Right kidney (tissue), 9 donors: ENCODE measurements around the gene TRIM64.
"Not testable (repeated sequence)": the region's sequence is repeated elsewhere in the genome, so short reads cannot be mapped to it uniquely, and the experiment has no call there.

ENCODE experiments used
- DNase-seq: peaks from one replicate; pipeline ENCODE4 v3.0.0-alpha.2; 2016
- long read RNA-seq, 8 donors: transcript quantifications; one replicate each; lab custom pipeline, GENCODE V29; 2026

Gene TRIM64, protein sequence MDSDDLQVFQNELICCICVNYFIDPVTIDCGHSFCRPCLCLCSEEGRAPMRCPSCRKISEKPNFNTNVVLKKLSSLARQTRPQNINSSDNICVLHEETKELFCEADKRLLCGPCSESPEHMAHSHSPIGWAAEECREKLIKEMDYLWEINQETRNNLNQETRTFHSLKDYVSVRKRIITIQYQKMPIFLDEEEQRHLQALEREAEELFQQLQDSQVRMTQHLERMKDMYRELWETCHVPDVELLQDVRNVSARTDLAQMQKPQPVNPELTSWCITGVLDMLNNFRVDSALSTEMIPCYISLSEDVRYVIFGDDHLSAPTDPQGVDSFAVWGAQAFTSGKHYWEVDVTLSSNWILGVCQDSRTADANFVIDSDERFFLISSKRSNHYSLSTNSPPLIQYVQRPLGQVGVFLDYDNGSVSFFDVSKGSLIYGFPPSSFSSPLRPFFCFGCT
- long read RNA-seq, donor 1: 0 reads
- long read RNA-seq, donor 2: 0 reads
- long read RNA-seq, donor 3: 0 reads
- long read RNA-seq, donor 4: 0 reads
- long read RNA-seq, donor 5: 0 reads
- long read RNA-seq, donor 6: 0 reads
- long read RNA-seq, donor 7: 0 reads
- long read RNA-seq, donor 8: 0 reads

GRCh38 chr11:89965737-89966136, at the start of gene TRIM64:
Gene TRIM64, plus strand, starts transcription at chr11:89966037. Its CDS starts 2,467 bp downstream, at chr11:89968504.
- DNase-seq: not testable (repeated sequence)

DNA sequence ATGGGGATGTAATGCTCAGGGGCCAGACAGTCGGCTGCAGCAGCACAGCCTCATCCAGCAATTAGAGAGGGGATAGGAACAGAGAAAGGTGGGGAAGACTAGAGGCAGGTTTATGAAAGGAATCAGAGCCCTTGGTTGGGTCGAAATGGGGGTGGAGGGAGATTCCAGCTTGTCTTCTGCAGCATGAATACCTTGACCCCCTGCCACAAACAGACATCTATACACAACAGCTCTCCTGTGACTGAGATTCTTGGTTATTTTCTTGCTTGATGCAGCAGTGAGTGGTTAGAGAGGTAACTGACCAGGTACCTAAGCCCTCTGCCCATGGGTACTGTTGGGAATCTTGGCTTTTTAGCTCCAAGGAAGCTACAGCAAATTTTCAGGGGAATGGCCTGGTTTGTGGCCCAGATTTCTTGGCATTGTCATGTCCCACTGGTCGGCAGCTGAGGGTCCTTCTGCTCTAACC, 43.6 kb upstream of the TRIM64 start, which contains the start of gene TRIM49D1:
Gene TRIM49D1 (minus strand): TSS at position 51 of the 466 bp plus-strand sequence. CDS start 4,535 bp downstream, outside the sequence.
- no peak for DNase-seq

DNA sequence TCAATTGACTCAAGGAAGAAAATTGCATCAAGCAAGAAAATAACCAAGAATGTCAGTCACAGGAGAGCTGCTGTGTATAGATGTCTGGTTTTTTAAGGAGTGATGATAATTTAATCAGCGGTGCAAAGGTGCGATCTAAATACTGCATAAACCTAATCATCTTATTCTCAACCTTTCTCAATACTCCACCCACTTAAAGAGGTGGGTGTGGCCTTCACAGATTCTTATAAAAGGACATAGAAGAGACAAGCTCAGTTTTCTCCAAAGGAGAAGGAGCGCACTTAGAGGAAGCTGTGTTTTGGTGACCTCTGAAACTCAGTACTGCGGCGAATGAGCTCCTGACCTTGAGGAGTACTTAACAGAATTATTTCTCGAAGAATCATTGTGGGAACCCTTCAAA, 42.1 kb upstream of the TRIM64 start, which contains the start of gene TRIM49D2:
Gene TRIM49D2 (plus strand): TSS at position 301 of the 400 bp plus-strand sequence. CDS start 2,698 bp downstream, outside the sequence.
- DNase-seq: not testable (repeated sequence)

DNA sequence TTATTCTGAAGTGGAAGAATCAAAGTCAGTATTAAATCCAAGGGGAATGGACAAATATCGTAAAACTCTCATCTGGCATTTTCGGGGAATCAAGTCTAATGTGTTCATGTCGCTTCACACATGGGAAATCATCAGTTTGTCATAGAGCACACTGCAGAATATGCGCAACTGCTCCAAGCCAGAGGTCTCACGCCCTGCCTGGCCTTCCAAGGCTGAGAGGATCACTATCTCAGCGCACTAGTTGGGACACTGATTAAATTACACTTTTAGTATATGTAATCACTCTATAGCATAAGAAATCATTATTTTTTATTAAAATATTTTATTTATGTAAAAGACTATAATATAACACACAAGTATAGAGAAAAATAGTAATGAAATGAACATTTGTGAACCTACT, 5.0 kb upstream of the TRIM64 start:
- DNase-seq: not testable (repeated sequence)
